ENCODE measurements around the gene VSIG10L. TPM values are rescaled to one million over a fixed set of nuclear protein-coding genes. Genes with fewer than 3 reads are reported as not detected.
A peak's percentile ranks its signal among the peaks of the same experiment; 100 is the strongest.

The VSIG10L gene
- total RNA-seq, 1 donor = 0.27 TPM

GRCh38 chr19:51329411-51329810 is 12.5 kb downstream of the VSIG10L start:
- no peak overlapping the region for H3K4me3 ChIP-seq (ENCODE audit: low read depth, low read length)
- DNase-seq (ENCODE audit: low read depth) = no peak
- TF ChIP-seq CTCF (IDR thresholded peaks at IDR 0.05; ENCODE audit: insufficient read depth, low read length) = no peak

GRCh38 chr19:51327066-51328001 is 14.6 kb downstream of the VSIG10L start:
- no peak for TF ChIP-seq CTCF (IDR thresholded peaks at IDR 0.05; ENCODE audit: insufficient read depth, low read length)
- peak; percentile 28 for DNase-seq (ENCODE audit: low read depth)
- H3K4me3 ChIP-seq (ENCODE audit: low read depth, low read length) = peak overlapping the region; percentile 44

GRCh38 chr19:51326216-51327065 is 15.5 kb downstream of the VSIG10L start:
- TF ChIP-seq CTCF (IDR thresholded peaks at IDR 0.05; ENCODE audit: insufficient read depth, low read length) = no peak
- no peak overlapping the region for H3K4me3 ChIP-seq (ENCODE audit: low read depth, low read length)
- no peak for DNase-seq (ENCODE audit: low read depth)

GRCh38 chr19:51325161-51325976 is 16.6 kb downstream of the VSIG10L start:
- DNase-seq (ENCODE audit: low read depth) = no peak
- no peak overlapping the region for H3K4me3 ChIP-seq (ENCODE audit: low read depth, low read length)

GRCh38 chr19:51324167-51324481 is 17.8 kb downstream of the VSIG10L start:
- no peak overlapping the region for H3K4me3 ChIP-seq (ENCODE audit: low read depth, low read length)
- no peak for TF ChIP-seq CTCF (IDR thresholded peaks at IDR 0.05; ENCODE audit: insufficient read depth, low read length)
- DNase-seq (ENCODE audit: low read depth) = no peak

More at GRCh38 chr19:51325161-51325976, 16.6 kb downstream of the VSIG10L start:
- no peak for TF ChIP-seq CTCF (IDR thresholded peaks at IDR 0.05; ENCODE audit: insufficient read depth, low read length)

GRCh38 chr19:51323481-51324166 is 18.3 kb downstream of the VSIG10L start:
- DNase-seq (ENCODE audit: low read depth) = no peak
- no peak overlapping the region for H3K4me3 ChIP-seq (ENCODE audit: low read depth, low read length)
- no peak for TF ChIP-seq CTCF (IDR thresholded peaks at IDR 0.05; ENCODE audit: insufficient read depth, low read length)

Measured in fibroblast of the aortic adventitia (primary cell).